NOMO-1 treated with dmso at 0.1 percent for 144 hours (cell line): ENCODE data around the gene GRB10.

ENCODE experiments used
- DNase-seq: peaks from one replicate; lab custom pipeline; 2025; ENCODE audit not compliant: unreplicated experiment; lab: John Stamatoyannopoulos, UW

Gene GRB10

GRCh38 chr7:50674299-50674698 is 108.4 kb downstream of the GRB10 start:
- no peak for DNase-seq

- DNase-seq: no peak
Measured at GRCh38 chr7:50673096-50673495, 109.6 kb downstream of the GRB10 start.

- DNase-seq: no peak
Measured at GRCh38 chr7:50672045-50672444, 110.7 kb downstream of the GRB10 start.

- DNase-seq: no peak
Measured at GRCh38 chr7:50671386-50671785, 111.3 kb downstream of the GRB10 start.

- no peak for DNase-seq
Measured at GRCh38 chr7:50669890-50670289, 112.8 kb downstream of the GRB10 start.

DNA sequence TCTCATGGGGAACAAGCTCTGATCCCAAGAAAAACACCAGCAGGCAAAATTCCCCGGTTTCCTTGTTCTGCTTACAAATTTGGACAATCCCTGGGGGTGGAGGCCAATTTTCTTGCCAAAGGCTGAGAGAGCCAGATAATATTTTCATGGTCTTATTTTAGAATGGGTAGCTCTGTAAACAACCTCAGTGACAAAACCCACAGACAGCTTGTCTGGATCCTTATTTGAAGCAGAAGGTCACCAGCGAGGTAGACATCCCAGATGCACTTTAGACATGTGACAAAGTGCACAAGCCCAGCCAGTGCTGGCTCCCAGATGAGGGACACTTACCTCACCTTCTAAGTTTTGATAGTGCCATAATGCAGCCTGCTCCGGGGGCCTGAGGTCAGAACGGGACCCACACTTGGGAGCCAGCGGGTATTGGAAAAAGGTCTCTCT is 114.9 kb downstream of the GRB10 start:
- DNase-seq: no peak

GRCh38 chr7:50667338-50667737 is 115.4 kb downstream of the GRB10 start:
- no peak for DNase-seq

- DNase-seq: no peak
Measured at GRCh38 chr7:50666124-50666496, 116.6 kb downstream of the GRB10 start.

DNA sequence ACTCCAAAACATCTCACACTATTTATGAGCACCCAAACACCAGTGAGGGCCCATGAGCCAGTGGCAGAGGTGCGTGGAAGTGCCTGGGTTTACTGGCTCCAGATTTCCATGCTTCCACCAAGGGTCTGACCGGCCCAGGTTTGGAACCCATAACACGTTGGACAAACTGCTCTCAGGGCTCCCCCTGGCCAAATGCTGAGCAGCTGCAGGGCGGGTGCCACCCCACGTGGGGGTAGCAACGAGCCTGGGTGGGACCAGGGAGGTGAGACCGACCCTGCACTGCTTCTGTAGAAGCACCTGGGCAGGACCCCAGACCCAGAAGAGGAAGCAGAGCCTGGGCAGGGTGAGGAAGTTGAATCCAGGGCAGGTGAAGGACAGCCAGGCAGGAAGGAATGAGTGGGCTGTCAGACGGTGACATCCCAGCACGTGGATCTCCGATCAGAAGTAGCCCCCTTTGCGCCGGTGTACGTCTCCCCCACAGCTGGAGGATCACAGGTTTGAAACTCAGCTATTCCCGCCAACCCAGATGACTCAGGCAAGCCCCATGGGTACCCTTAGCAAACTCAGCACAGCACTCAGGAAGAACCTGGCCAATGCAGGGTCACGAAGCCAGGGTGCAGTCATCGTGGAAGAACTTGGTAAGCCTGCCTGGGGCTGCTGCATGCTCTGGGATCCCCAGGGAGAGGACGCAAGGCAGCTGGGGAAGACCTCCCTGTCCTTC is 117.1 kb downstream of the GRB10 start:
- no peak for DNase-seq

DNA sequence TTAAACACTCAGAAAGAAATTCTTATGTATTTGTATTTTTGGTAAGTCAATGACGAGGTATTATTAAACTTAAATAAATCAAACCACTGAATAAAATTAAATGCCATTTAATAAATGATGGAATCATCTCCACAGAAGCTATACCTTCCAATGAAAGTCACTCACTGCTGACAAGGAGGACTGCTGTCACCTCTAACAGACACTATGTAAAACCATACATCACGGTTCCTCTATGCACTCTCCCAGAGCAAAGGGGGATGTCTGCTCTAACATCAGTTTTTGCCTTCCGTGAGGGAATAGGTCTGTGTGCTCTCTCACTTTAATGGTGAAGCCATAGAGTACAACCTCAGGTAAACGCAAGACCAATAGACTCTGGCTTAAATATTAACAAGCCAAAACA is 117.8 kb downstream of the GRB10 start:
- no peak for DNase-seq

DNA sequence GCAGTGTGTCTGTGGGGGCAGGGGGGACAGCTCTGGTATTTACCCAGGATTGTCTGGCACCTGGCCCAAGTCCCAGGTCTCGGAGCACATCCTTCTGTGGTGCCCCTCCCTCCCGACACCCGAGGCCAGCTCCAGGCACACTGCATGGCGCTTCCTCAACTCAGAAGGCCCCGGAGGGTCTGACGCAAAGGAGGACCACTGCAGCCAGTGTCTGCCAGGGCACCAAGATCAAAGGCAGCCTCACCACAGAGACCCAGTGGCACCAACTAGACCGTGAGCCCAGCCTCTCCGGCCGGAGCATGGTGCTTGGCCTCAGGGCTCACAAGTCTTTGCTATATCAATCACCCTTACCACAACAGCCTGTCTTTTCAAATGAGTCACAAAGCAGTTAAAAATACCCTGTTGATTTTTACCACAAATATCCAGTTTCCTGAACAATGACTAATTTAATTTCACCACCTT is 118.2 kb downstream of the GRB10 start:
- DNase-seq: peak; percentile 36

GRCh38 chr7:50663396-50664102 is 119.1 kb downstream of the GRB10 start:
- DNase-seq: no peak

GRCh38 chr7:50662996-50663395 is 119.7 kb downstream of the GRB10 start:
- no peak for DNase-seq

GRCh38 chr7:50662041-50662694 is 120.5 kb downstream of the GRB10 start:
- DNase-seq: peak; percentile 19

DNA sequence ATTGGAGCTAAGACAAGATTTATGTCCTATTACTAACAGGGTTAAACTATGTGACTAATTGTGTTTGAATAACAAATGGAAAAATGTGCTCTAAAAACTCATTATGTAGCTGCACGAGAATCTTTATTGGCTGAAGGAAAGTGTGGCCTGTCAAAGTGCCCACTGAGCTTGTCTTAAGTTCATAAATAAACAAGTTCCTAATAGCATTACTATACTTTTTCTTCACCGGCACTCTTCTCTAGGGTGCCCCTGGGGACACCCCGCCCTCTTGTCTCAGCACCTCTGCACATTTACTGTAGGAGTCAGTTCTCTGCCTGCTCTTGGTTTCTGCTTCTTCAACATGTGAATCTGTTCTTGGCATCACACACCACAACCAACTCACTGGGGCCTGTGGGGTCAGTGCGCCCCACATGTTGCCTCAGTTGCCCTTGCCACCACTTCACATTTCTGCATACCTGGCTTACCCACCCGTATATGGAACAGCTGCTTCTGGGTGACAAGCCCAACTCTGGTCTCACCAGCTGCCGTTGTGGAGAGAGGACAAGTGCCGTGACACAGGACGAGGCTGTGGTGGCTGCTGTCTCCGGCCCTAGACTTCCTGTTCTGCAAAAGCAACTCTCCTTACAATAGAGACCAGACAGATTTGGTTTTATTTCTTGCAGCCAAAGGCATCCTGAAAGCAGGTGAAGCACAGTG is 121.2 kb downstream of the GRB10 start:
- peak; percentile 50 for DNase-seq

GRCh38 chr7:50660830-50661175 is 121.9 kb downstream of the GRB10 start:
- no peak for DNase-seq

DNA sequence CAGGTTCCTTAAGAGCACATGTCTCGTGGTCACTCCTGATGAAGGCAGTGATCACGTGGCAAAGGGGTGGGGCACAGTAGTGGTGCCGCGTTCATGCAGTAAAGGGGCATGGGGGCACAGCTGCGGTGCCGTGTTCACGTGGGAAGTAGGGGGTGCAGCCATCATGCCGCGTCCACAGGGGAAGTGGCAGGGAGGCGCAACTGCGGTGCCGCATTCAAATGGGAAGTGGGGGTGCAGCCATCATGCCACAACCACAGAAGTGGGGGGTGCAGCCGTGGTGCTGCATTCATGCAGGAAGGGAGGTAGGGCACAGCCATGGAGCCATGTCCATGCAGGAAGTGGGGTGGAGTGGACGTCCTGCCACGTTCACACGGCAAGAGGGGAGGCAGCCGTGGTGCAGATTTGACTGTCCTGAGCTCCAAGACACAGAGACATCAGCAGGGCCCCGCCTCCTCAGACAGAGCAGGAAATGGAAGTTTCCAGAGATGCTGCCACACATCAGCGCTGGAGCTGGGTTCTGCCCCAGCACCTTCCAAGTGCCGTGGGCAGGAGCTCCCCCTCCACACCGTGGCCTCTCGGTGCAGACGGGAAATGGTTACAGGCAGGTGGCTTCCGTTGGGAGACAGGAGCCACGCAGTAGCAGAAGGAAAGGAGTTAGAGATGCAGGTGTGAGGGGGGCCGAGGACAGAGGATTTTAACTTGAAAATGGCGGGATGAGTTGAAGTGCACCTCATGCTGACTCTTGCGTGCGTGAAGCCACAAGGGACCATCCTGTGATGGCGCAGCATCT is 122.5 kb downstream of the GRB10 start:
- peak; percentile 44 for DNase-seq

GRCh38 chr7:50659329-50659965 is 123.2 kb downstream of the GRB10 start:
- no peak for DNase-seq

- DNase-seq: no peak
Measured at GRCh38 chr7:50658696-50659095, 124.0 kb downstream of the GRB10 start.

- DNase-seq: no peak
Measured at GRCh38 chr7:50657912-50658311, 124.8 kb downstream of the GRB10 start.
